GM23338 (cell line): ENCODE results near the gene PCNT. TPM values are rescaled to one million over a fixed set of nuclear protein-coding genes. Genes with fewer than 3 reads are reported as not detected.

Source experiments
- ATAC-seq: fragments of 200-7000 bp; cut with Tn5 transposase; 3 replicates; pipeline ENCODE4 v1.9.1; 2020
- DNase-seq: peaks from one replicate; pipeline ENCODE4 v3.0.0-alpha.2; 2015; ENCODE audit warnings: low spot score
- H2AFZ ChIP-seq: fragments of 200-600 bp; sonication (generic); 2 replicates; pipeline ENCODE4 v1.8.0; 2016; ENCODE audit warnings: antibody characterized with exemption, mild to moderate bottlenecking, moderate library complexity
- H3F3A ChIP-seq: fragments of 200-600 bp; sonication (generic); replicated peaks from 2 replicates; pipeline ENCODE4 v1.8.0; 2017; ENCODE audit warnings: antibody characterized with exemption, mixed run types, low read depth
- H3K27ac ChIP-seq: fragments of 200-600 bp; sonication (generic); 2 replicates; pipeline ENCODE4 v1.6.1; 2016; ENCODE audit warnings: low read depth
- H3K27me3 ChIP-seq: fragments of 200-600 bp; sonication (generic); 2 replicates; pipeline ENCODE4 v1.8.0; 2016; ENCODE audit warnings: mild to moderate bottlenecking, mixed run types, moderate library complexity; ENCODE audit not compliant: insufficient read depth
- H3K36me3 ChIP-seq: fragments of 200-600 bp; sonication (generic); 2 replicates; pipeline ENCODE4 v1.8.0; 2016; ENCODE audit warnings: mild to moderate bottlenecking; ENCODE audit not compliant: insufficient read depth
- H3K4me1 ChIP-seq: fragments of 200-600 bp; sonication (generic); 2 replicates; pipeline ENCODE4 v1.8.0; 2016; ENCODE audit warnings: mild to moderate bottlenecking, moderate library complexity; ENCODE audit not compliant: insufficient read depth
- H3K4me2 ChIP-seq: fragments of 200-600 bp; sonication (generic); 2 replicates; pipeline ENCODE4 v1.7.1; 2017; ENCODE audit warnings: mixed run types
- H3K4me3 ChIP-seq: fragments of 200-600 bp; sonication (generic); 2 replicates; pipeline ENCODE4 v1.6.1; 2016; ENCODE audit warnings: mixed run types
- H3K79me2 ChIP-seq: fragments of 200-600 bp; sonication (generic); replicated peaks from 2 replicates; pipeline ENCODE4 v1.8.0; 2017; ENCODE audit warnings: mild to moderate bottlenecking; ENCODE audit not compliant: insufficient read depth
- H3K9me2 ChIP-seq: fragments of 200-600 bp; sonication (generic); 2 replicates; pipeline ENCODE4 v1.8.0; 2017; ENCODE audit not compliant: insufficient read depth
- H4K20me1 ChIP-seq: fragments of 200-600 bp; sonication (generic); replicated peaks from 2 replicates; pipeline ENCODE4 v1.8.0; 2017; ENCODE audit warnings: mild to moderate bottlenecking; ENCODE audit not compliant: insufficient read depth
- H3K27ac Mint-ChIP-seq: 2 replicates; pipeline ENCODE4 v1.8.0; 2020; ENCODE audit warnings: inconsistent platforms, mild to moderate bottlenecking, moderate library complexity, mixed read lengths
- H3K27me3 Mint-ChIP-seq: 3 replicates; pipeline ENCODE4 v1.8.0; 2022; ENCODE audit warnings: low read depth, mild to moderate bottlenecking, moderate library complexity, mixed read lengths, inconsistent platforms; ENCODE audit not compliant: insufficient read depth, poor library complexity
- H3K36me3 Mint-ChIP-seq: 3 replicates; pipeline ENCODE4 v1.8.0; 2021; ENCODE audit warnings: low read depth, mild to moderate bottlenecking, inconsistent platforms, moderate library complexity, mixed read lengths
- H3K4me1 Mint-ChIP-seq: 3 replicates; pipeline ENCODE4 v1.8.0; 2020; ENCODE audit warnings: mild to moderate bottlenecking, inconsistent platforms, mixed read lengths
- H3K4me3 Mint-ChIP-seq: 3 replicates; pipeline ENCODE4 v1.8.0; 2021; ENCODE audit warnings: moderate library complexity, mild to moderate bottlenecking, inconsistent platforms, mixed read lengths
- H3K9me3 Mint-ChIP-seq: 3 replicates; pipeline ENCODE4 v1.8.0; 2020; ENCODE audit warnings: moderate library complexity, mild to moderate bottlenecking, inconsistent platforms, mixed read lengths
- CREB1 ChIP-seq: fragments of 250-450 bp; sonication (Bioruptor Pico); IDR thresholded peaks from 2 replicates; pipeline ENCODE4 v1.5.0; 2020; ENCODE audit warnings: low read depth, mild to moderate bottlenecking, moderate library complexity
- CTCF ChIP-seq, 2 experiments: fragments of 200-600 bp in 1 of 2; sonication (generic) in 1 of 2; conservative IDR thresholded peaks; 2 replicates each; pipeline versions ENCODE4 v1.5.1 to v1.6.1; 2016 to 2017; ENCODE audit warnings: antibody characterized with exemption in 2 of 2, low read depth in 2 of 2, mild to moderate bottlenecking in 2 of 2, moderate library complexity in 1 of 2
- EZH2phosphoT487 ChIP-seq: fragments of 200-600 bp; sonication (generic); IDR thresholded peaks from one replicate; pipeline ENCODE4 v1.8.1; 2018; ENCODE audit warnings: antibody characterized with exemption; ENCODE audit not compliant: unreplicated experiment
- JUNB ChIP-seq: IDR thresholded peaks from one replicate; pipeline ENCODE4 v1.6.1; 2016; ENCODE audit warnings: antibody characterized with exemption; ENCODE audit not compliant: unreplicated experiment
- NANOG ChIP-seq: IDR thresholded peaks from 2 replicates; pipeline ENCODE4 v1.6.1; 2016; ENCODE audit warnings: antibody characterized with exemption, borderline replicate concordance
- POLR2AphosphoS5 ChIP-seq: IDR thresholded peaks from 2 replicates; pipeline ENCODE4 v1.6.1; 2016; ENCODE audit warnings: antibody characterized with exemption, low read depth
- REST ChIP-seq: IDR thresholded peaks from one replicate; pipeline ENCODE4 v1.6.1; 2018; ENCODE audit warnings: antibody characterized with exemption; ENCODE audit not compliant: unreplicated experiment
- ZNF114 ChIP-seq: fragments of 250-450 bp; sonication (Bioruptor Pico); IDR thresholded peaks from 2 replicates; pipeline ENCODE4 v1.5.0; 2020; ENCODE audit warnings: mild to moderate bottlenecking, moderate library complexity
- ZNF331 ChIP-seq: fragments of 250-450 bp; sonication (Bioruptor Pico); IDR thresholded peaks from 2 replicates; pipeline ENCODE4 v1.5.0; 2020; ENCODE audit warnings: low read depth, mild to moderate bottlenecking, moderate library complexity
- polyA plus RNA-seq: library from polyadenylated mRNA; unstranded; fragments of >200 nt; fragmentation: Nextera tagmentation; extraction: Ambion mirVana; gene quantifications from 2 replicates; pipeline ENCODE4 v1.2.1, GENCODE V29; 2016
- total RNA-seq: library from RNA; depleted of rRNA; stranded (reverse); fragments of >200 nt; shearing (Covaris generic); gene quantifications from 2 replicates; pipeline ENCODE4 v1.2.3, GENCODE V29; 2014

Gene PCNT
- total and polyA plus RNA-seq, 2 experiments from 2014 or later: 39.6 to 46.1 TPM

- Histone ChIP-seq H3K27me3 (no peaks in the 10 kb centered on the region), H3K4me3 (no peak overlapping the region), H2AFZ (no peak overlapping the region), H3K9me2 (no peaks in the 10 kb centered on the region), H3K4me1 (no peaks in the 10 kb centered on the region), H3K36me3 (peaks cover 7% of the 10 kb centered on the region), H3K27ac (no peak overlapping the region), H3F3A (no peaks in the 10 kb centered on the region), H3K79me2 (peaks cover 37% of the 10 kb centered on the region), H4K20me1 (peaks cover 10% of the 10 kb centered on the region), H3K4me2 (no peak overlapping the region)
- TF ChIP-seq CREB1 (CRISPR knock-in tag) (no peak), NANOG (no peak), JUNB (no peak), ZNF114 (CRISPR knock-in tag) (no peak), CTCF (conservative IDR thresholded peaks at IDR 0.05; ENCODE audit: low read depth in 2 of 2) (no peak), REST (no peak), EZH2phosphoT487 (no peak)
- H3K36me3 Mint-ChIP-seq: peaks cover 70% of the 10 kb centered on the region
- H3K9me3 Mint-ChIP-seq: no peaks in the 10 kb centered on the region
- ATAC-seq: no peak
- no peak for DNase-seq
- H3K4me3 Mint-ChIP-seq: no peak overlapping the region
- no peaks in the 10 kb centered on the region for H3K4me1 Mint-ChIP-seq
- peaks cover 3% of the 10 kb centered on the region for H3K27me3 Mint-ChIP-seq
- H3K27ac Mint-ChIP-seq: no peak overlapping the region
Observed at GRCh38 chr21:46334351-46335140, 10.6 kb downstream of the PCNT start.

DNA sequence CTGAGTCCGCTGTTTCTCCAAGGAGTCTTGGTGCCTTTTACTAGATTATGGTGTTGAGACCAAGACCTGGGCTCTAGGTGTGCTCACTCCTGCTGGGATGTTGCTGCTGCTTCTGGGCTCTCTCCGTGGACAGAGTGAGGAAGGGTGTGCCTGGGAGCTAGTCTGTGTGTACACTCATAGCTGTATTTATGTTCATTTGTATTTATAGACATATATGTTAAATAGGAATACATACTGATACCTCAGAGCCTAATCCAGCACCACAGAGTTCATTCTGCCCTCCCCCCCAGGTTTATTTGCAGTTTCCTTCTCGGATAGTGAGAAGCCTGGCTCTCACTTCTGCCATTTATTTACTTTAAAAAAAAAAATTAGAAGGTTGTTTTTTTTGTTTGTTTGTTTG is 12.6 kb downstream of the PCNT start:
- no peak for ATAC-seq
- H4K20me1 ChIP-seq: peaks cover 12% of the 10 kb centered on the region
- peaks cover 71% of the 10 kb centered on the region for H3K36me3 Mint-ChIP-seq

More for the DNA sequence above, 12.6 kb downstream of the PCNT start:
- Histone ChIP-seq H2AFZ (no peak overlapping the region), H3K79me2 (peaks cover 32% of the 10 kb centered on the region), H3K4me1 (no peaks in the 10 kb centered on the region), H3F3A (no peaks in the 10 kb centered on the region), H3K36me3 (peaks cover 4% of the 10 kb centered on the region; the same call in 1 of the 2 replicates), H3K27me3 (no peaks in the 10 kb centered on the region), H3K27ac (no peak overlapping the region), H3K9me2 (no peaks in the 10 kb centered on the region), H3K4me3 (no peak overlapping the region), H3K4me2 (no peak overlapping the region)
- Mint-ChIP-seq H3K4me1 (no peaks in the 10 kb centered on the region), H3K9me3 (no peaks in the 10 kb centered on the region), H3K27ac (no peak overlapping the region), H3K27me3 (peaks cover 5% of the 10 kb centered on the region), H3K4me3 (no peak overlapping the region)
- DNase-seq: no peak
- TF ChIP-seq ZNF331: no peak
- no peak for TF ChIP-seq POLR2AphosphoS5
- no peak for TF ChIP-seq CTCF (conservative IDR thresholded peaks at IDR 0.05; ENCODE audit: low read depth in 2 of 2)
